Tibial artery (tissue), 4 donors: Measurements from ENCODE around the gene CCDC7.

ENCODE experiments used
- DNase-seq, 2 donors: peaks; one replicate each; pipeline ENCODE4 v3.0.0-alpha.2; 2019
- H3K27ac ChIP-seq, 2 donors: fragments of 200-600 bp; sonication (generic) in 1 of 2; 1 replicate in 1 of 2; 2 replicates in 1 of 2; pipeline ENCODE4 v1.5.1; 2018 to 2019; ENCODE audit warnings: mild to moderate bottlenecking in 1 of 2
- H3K27me3 ChIP-seq, 2 donors: fragments of 200-600 bp; sonication (generic) in 1 of 2; one replicate each; pipeline versions ENCODE4 v1.5.1 to v1.6.0; 2016 to 2019
- H3K36me3 ChIP-seq, 3 donors: fragments of 200-600 bp; sonication (generic) in 2 of 3; one replicate each; pipeline ENCODE4 v1.5.1; 2016 to 2019; ENCODE audit warnings: mild to moderate bottlenecking in 2 of 3
- H3K4me1 ChIP-seq, 4 donors: fragments of 200-600 bp; sonication (generic) in 2 of 4; 1 replicate in 3 of 4; 2 replicates in 1 of 4; pipeline ENCODE4 v1.5.1; 2016 to 2019
- H3K4me3 ChIP-seq, 2 donors: fragments of 200-600 bp; sonication (generic) in 1 of 2; 1 replicate in 1 of 2; 2 replicates in 1 of 2; pipeline ENCODE4 v1.5.1; 2018 to 2019; ENCODE audit warnings: mild to moderate bottlenecking in 2 of 2
- H3K9me3 ChIP-seq, 3 donors: fragments of 200-600 bp; sonication (generic) in 1 of 3; one replicate each; pipeline ENCODE4 v1.5.1; 2016 to 2019
- CTCF ChIP-seq, 2 experiments: fragments of 200-600 bp in 1 of 2; fragments of 450-650 bp in 1 of 2; IDR thresholded peaks; one replicate each; pipeline ENCODE4 v1.5.1; 2017 to 2019; ENCODE audit warnings: antibody characterized with exemption in 2 of 2, mild to moderate bottlenecking in 1 of 2, moderate library complexity in 1 of 2
- intact Hi-C: fragments of 100-400 bp; cut with DNase I; formaldehyde crosslinking; loops from one replicate; pipeline ENCODE4 v1.15.0; 2023; ENCODE audit warnings: low total_unique reads

The CCDC7 gene

GRCh38 chr10:32882076-32882475 lies 436.1 kb downstream of the CCDC7 start:
- TF ChIP-seq CTCF (IDR thresholded peaks at IDR 0.05), result no peak
- no peak overlapping the region for H3K4me3 ChIP-seq
- no peaks in the 10 kb centered on the region for H3K27me3 ChIP-seq
- H3K36me3 ChIP-seq, result no peaks in the 10 kb centered on the region
- H3K27ac ChIP-seq, result no peak overlapping the region
- no peak for DNase-seq
- intact Hi-C loops, result no loop called here
- H3K4me1 ChIP-seq, result no peaks in the 10 kb centered on the region
- no peaks in the 10 kb centered on the region for H3K9me3 ChIP-seq

GRCh38 chr10:32887481-32887880 lies 441.5 kb downstream of the CCDC7 start:
- H3K4me3 ChIP-seq, result no peak overlapping the region
- DNase-seq, result no peak
- no peak for TF ChIP-seq CTCF (IDR thresholded peaks at IDR 0.05)
- H3K9me3 ChIP-seq, result no peaks in the 10 kb centered on the region
- no peaks in the 10 kb centered on the region for H3K4me1 ChIP-seq
- no peaks in the 10 kb centered on the region for H3K36me3 ChIP-seq
- intact Hi-C loops, result no loop called here
- no peak overlapping the region for H3K27ac ChIP-seq
- no peaks in the 10 kb centered on the region for H3K27me3 ChIP-seq

GRCh38 chr10:32888161-32888927 lies 442.4 kb downstream of the CCDC7 start:
- TF ChIP-seq CTCF (IDR thresholded peaks at IDR 0.05), result no peak
- DNase-seq, result no peak

GRCh38 chr10:32889631-32890212 lies 443.8 kb downstream of the CCDC7 start:
- TF ChIP-seq CTCF (IDR thresholded peaks at IDR 0.05), result no peak
- intact Hi-C loops, result no loop called here
- no peaks in the 10 kb centered on the region for H3K9me3 ChIP-seq

More at GRCh38 chr10:32888161-32888927, 442.4 kb downstream of the CCDC7 start:
- no peaks in the 10 kb centered on the region for H3K36me3 ChIP-seq
- H3K27me3 ChIP-seq, result no peaks in the 10 kb centered on the region
- no peak overlapping the region for H3K27ac ChIP-seq
- no peaks in the 10 kb centered on the region for H3K9me3 ChIP-seq
- intact Hi-C loops, result no loop called here
- no peaks in the 10 kb centered on the region for H3K4me1 ChIP-seq
- H3K4me3 ChIP-seq, result no peak overlapping the region

GRCh38 chr10:32890444-32890843 lies 444.5 kb downstream of the CCDC7 start:
- no peak overlapping the region for H3K4me3 ChIP-seq
- H3K27me3 ChIP-seq, result no peaks in the 10 kb centered on the region
- H3K36me3 ChIP-seq, result no peaks in the 10 kb centered on the region
- H3K4me1 ChIP-seq, result no peaks in the 10 kb centered on the region
- intact Hi-C loops, result no loop called here
- no peak for DNase-seq
- H3K27ac ChIP-seq, result no peak overlapping the region
- TF ChIP-seq CTCF (IDR thresholded peaks at IDR 0.05), result no peak
- H3K9me3 ChIP-seq, result no peaks in the 10 kb centered on the region

More at GRCh38 chr10:32889631-32890212, 443.8 kb downstream of the CCDC7 start:
- no peak overlapping the region for H3K27ac ChIP-seq
- H3K4me1 ChIP-seq, result no peaks in the 10 kb centered on the region
- H3K4me3 ChIP-seq, result no peak overlapping the region
- no peak for DNase-seq
- H3K36me3 ChIP-seq, result no peaks in the 10 kb centered on the region
- H3K27me3 ChIP-seq, result no peaks in the 10 kb centered on the region
